Activated CD4-positive, alpha-beta T cell treated with anti-CD3 and anti-CD28 coated beads for 48 hours (primary cell): Measurements from ENCODE around the gene CRB1.

ENCODE experiments used
- DNase-seq: peaks from one replicate; pipeline ENCODE4 v3.0.0-alpha.2; 2020

Gene CRB1

GRCh38 chr1:197304638-197305200, 36.7 kb downstream of the CRB1 start:
- DNase-seq, result no peak

- no peak for DNase-seq
Measured at GRCh38 chr1:197305925-197306324, 37.9 kb downstream of the CRB1 start.

GRCh38 chr1:197306381-197307062, 38.5 kb downstream of the CRB1 start:
- no peak for DNase-seq

GRCh38 chr1:197307136-197307535, 39.1 kb downstream of the CRB1 start:
- no peak for DNase-seq

- DNase-seq, result no peak
Measured at GRCh38 chr1:197307551-197307950, 39.5 kb downstream of the CRB1 start.

GRCh38 chr1:197311081-197311480, 43.0 kb downstream of the CRB1 start:
- no peak for DNase-seq

GRCh38 chr1:197312163-197312562, 44.1 kb downstream of the CRB1 start:
- DNase-seq, result no peak

- no peak for DNase-seq
Measured at GRCh38 chr1:197313713-197314112, 45.7 kb downstream of the CRB1 start.

- no peak for DNase-seq
Measured at GRCh38 chr1:197314682-197315081, 46.6 kb downstream of the CRB1 start.

- DNase-seq, result no peak
Measured at GRCh38 chr1:197319631-197320030, 51.6 kb downstream of the CRB1 start.

GRCh38 chr1:197320991-197321531, 53.0 kb downstream of the CRB1 start:
- no peak for DNase-seq

GRCh38 chr1:197321811-197322210, 53.8 kb downstream of the CRB1 start:
- no peak for DNase-seq

- DNase-seq, result no peak
Measured at GRCh38 chr1:197327776-197328364, 59.8 kb downstream of the CRB1 start.

GRCh38 chr1:197330213-197330612, 62.2 kb downstream of the CRB1 start:
- DNase-seq, result no peak

- no peak for DNase-seq
Measured at GRCh38 chr1:197331565-197331964, 63.5 kb downstream of the CRB1 start.

- no peak for DNase-seq
Measured at GRCh38 chr1:197333041-197333440, 65.0 kb downstream of the CRB1 start.

- DNase-seq, result no peak
Measured at GRCh38 chr1:197336571-197336970, 68.5 kb downstream of the CRB1 start.

GRCh38 chr1:197339106-197340060, 71.3 kb downstream of the CRB1 start:
- no peak for DNase-seq

- no peak for DNase-seq
Measured at GRCh38 chr1:197341626-197342025, 73.6 kb downstream of the CRB1 start.

GRCh38 chr1:197342044-197342565, 74.1 kb downstream of the CRB1 start:
- DNase-seq, result no peak

- no peak for DNase-seq
Measured at GRCh38 chr1:197342669-197343068, 74.6 kb downstream of the CRB1 start.

- DNase-seq, result no peak
Measured at GRCh38 chr1:197343663-197344273, 75.7 kb downstream of the CRB1 start.
